Right forelimb (tissue), 1 donor: ENCODE results near the gene BBS5.
"Not testable (repeated sequence)": the region's sequence is repeated elsewhere in the genome, so short reads cannot be mapped to it uniquely, and the experiment has no call there.

Source experiments
- DNase-seq: peaks from one replicate; pipeline ENCODE4 v3.0.0-alpha.2; 2018

BBS5 gene

DNA sequence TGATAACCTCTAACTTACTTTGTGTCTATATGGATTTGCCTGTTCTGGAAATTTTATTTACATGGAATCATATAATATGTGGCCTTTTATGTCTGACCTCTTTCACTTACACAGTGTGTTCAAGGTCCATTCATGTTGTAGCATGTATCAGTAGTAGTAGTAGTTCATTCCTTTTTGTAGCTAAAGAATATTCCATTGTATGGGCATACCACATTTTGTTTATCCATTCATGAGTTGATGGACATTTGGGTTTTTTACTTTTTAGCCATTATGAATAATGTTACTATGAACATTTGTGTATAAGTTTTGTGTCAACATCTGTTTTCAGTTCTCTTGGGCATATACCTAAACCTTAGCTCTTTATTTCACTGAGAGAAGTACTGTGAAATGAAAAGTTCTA lies 11.5 kb downstream of the BBS5 start:
- DNase-seq = no peak

- DNase-seq = no peak
Observed at GRCh38 chr2:169491378-169491777, 12.1 kb downstream of the BBS5 start.

GRCh38 chr2:169493360-169493759 lies 14.1 kb downstream of the BBS5 start:
- no peak for DNase-seq

DNA sequence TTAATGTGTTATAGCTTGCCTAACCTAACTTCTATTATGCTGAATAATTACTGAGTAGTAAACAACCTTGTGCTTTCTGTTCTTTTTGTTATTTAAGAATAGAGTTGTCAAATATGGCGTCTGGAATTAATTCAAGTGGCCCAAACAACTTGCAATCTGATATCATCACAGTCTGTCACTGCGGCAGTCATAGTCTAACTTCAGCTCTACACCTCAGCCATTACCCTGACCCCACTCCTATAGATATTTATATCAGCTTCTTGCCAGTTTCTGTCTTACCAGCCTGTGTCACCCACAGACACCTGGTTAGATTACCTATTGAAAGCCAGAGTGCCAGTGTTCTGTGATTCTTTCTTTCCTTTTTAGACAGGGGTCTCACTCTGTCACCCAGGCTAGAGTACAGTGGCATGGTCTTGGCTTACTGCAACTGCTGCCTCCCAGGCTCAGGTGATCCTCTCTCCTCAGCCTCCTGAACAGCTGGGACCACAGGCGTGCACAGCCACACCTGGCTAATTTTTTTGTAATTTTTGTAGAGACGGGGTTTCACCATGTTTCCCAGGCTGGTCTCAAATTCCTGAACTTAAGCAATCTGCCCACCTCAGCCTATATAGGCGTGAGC lies 16.1 kb downstream of the BBS5 start:
- no peak for DNase-seq

GRCh38 chr2:169504651-169505050 lies 25.4 kb downstream of the BBS5 start:
- DNase-seq = no peak

- DNase-seq = no peak
Observed at GRCh38 chr2:169507698-169508097, 28.4 kb downstream of the BBS5 start.

DNA sequence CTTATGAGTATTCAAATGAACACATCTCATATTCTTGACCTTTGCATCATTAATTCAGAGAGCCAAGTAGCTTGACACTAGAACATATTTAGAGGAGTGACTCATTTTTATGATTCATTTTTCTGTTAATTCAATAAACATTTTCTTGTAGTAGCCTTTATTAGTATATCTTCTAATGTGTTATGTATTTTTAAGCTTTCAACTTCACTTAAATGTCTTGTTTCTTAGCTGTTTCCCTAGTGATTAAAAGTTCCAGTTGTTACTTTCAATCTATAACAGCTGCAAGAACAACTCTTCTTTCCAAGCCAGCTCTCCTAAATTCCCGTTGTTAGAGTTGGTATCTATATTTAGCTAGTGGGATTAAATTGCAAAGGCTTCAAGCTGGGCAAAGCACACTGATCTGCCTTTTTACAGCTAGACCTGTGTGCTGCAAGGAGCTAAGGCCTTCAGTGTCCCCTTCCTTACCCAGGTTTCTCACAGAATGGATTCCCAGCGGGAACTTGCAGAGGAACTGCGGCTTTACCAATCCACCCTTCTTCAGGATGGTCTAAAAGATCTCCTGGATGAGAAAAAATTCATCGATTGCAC lies 30.1 kb downstream of the BBS5 start, which contains the start of gene KLHL41:
Gene KLHL41, plus strand, starts transcription at position 405 of the 588 bp plus-strand sequence. Its CDS starts 77 bp downstream, at position 482.
- peak; percentile 48 for DNase-seq

DNA sequence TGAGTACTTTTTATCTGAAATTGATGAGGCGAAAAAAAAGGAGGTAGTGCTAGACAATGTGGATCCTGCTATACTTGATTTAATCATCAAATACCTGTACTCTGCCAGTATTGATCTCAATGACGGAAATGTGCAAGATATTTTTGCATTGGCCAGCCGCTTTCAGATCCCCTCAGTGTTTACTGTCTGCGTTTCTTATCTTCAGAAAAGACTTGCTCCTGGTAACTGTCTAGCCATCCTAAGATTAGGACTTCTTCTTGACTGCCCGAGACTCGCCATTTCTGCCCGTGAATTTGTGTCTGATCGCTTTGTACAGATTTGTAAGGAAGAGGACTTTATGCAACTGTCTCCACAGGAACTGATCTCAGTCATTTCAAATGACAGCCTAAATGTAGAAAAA lies 30.7 kb downstream of the BBS5 start:
- no peak for DNase-seq

GRCh38 chr2:169510496-169510895 lies 31.2 kb downstream of the BBS5 start:
- DNase-seq = no peak

- no peak for DNase-seq
Observed at GRCh38 chr2:169511818-169512217, 32.5 kb downstream of the BBS5 start.

DNA sequence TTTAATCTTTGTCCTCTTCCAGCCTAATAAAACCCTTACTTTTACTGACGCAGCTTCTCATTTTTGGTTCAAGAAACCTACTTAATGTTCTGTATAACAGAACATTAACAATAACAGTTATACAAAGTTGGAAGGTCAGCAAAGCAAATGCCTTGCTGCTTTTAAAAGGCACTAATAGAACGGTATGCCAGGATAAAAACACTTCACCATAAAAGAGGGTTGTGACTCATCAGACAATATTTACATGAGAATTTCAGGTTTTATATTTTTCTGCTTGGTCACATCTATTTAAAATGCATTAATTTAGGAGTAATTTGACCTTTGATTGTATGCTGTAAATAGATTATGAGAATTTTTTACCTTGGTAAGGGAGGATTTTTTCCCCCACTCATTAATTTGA lies 33.2 kb downstream of the BBS5 start:
- DNase-seq = no peak

DNA sequence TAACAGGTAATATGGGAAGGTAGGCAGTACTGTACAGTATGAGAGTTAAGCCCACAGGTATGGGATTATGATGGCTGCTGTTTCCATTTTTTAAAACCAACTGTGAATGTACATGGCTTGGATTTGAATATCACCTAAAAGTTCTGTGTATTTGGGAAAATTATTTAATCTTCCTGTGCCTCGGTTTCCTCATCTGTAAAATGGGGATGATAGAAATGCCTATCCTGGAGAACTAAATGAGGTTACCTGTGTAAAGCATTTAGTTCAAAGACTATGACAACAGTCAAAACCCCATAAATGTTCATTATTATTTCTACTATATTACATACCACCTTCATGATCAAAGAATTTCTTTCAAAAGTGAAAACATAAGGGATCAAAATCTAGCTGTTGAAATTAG lies 33.8 kb downstream of the BBS5 start:
- DNase-seq = no peak

GRCh38 chr2:169513926-169514325 lies 34.6 kb downstream of the BBS5 start:
- no peak for DNase-seq

DNA sequence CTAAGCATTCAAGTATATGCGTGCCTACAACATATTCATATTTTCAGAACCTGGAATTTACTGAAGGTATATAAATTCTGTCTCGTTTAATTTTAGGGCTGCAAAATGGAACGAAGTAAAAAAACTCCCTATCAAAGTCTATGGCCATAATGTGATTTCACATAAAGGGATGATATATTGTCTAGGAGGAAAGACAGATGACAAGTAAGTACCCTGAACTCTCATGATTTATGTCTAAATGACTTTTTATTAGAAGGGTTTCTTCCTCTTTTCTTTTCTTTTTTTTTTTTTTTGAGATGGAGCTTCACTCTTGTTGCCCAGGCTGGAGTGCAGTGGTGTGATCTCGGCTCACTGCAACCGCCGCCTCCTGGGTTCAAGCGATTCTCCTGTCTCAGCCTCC lies 35.5 kb downstream of the BBS5 start:
- DNase-seq = not testable (repeated sequence)

- DNase-seq = not testable (repeated sequence)
Observed at GRCh38 chr2:169516488-169516995, 37.2 kb downstream of the BBS5 start.

DNA sequence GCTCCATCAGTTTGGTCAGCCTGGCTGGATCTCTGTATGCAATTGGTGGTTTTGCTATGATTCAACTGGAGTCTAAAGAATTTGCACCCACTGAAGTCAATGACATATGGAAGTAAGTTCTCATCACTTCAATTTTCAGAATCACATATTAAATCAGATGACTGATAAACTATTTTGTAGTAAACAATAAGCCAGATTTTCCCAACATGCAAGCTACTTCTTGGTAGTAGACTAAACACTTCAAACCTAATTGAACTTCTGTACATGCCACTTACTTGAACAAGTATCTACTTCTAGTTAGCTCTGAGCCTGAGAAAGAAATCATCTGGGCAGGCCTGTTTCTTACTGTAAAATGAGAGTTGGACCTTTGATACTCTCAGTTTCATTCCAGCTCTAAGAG lies 41.6 kb downstream of the BBS5 start:
- no peak for DNase-seq

- DNase-seq = no peak
Observed at GRCh38 chr2:169523681-169524080, 44.4 kb downstream of the BBS5 start.

GRCh38 chr2:169525434-169525833 lies 46.1 kb downstream of the BBS5 start:
- DNase-seq = no peak

GRCh38 chr2:169526451-169526850 lies 47.2 kb downstream of the BBS5 start:
- DNase-seq = no peak

- peak; percentile 64 for DNase-seq
Observed at GRCh38 chr2:169528271-169528701, 49.0 kb downstream of the BBS5 start.

DNA sequence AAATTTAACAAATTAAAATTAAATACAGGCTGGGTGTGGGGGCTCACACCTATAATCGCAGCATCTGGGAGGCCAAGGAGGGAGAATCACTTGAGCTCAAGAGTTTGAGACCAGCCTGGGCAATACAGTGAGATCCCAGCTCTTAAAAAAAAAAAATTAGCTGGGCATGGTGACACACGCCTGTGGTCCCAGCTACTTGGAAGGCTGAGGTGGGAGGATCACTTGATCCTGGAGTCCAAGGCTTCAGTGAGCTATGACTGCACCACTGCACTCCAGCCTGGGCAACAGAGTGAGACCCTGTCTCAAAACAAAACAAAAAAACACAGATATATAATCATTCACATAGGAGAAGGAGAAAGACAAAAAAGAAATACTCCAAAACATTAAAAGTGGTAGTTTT lies 60.2 kb downstream of the BBS5 start:
- DNase-seq = not testable (repeated sequence)

- DNase-seq = no peak
Observed at GRCh38 chr2:169540146-169540545, 60.9 kb downstream of the BBS5 start.

DNA sequence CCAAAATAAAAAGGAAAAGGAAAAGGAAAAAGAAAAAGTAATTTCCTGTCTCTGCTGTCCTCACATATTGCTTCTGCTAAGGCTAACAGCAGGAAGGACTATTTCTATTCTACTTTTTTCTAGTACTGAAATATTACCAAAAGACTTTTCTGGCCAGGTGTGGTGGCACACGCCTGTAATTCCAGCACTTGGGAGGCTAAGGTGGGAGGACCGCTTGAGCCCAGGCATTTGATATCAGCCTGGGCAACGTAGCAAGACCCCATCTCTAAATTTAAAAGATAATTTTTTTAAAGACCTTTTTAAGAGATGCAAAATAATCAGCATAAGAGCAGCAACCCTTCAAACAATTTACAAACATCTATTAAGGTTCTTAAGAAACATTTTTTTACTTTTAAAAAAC lies 63.1 kb downstream of the BBS5 start:
- DNase-seq = no peak

- no peak for DNase-seq
Observed at GRCh38 chr2:169546756-169547155, 67.5 kb downstream of the BBS5 start.
